A673 (cell line): ENCODE data around the gene OR51E1.

Experiments
- EZH2 ChIP-seq: fragments of 200-600 bp; sonication (generic); IDR thresholded peaks from 2 replicates; pipeline ENCODE4 v1.6.1; 2017; ENCODE audit warnings: borderline replicate concordance, low read depth, mild to moderate bottlenecking, mixed read lengths, antibody characterized with exemption, low read length; ENCODE audit not compliant: poor library complexity, severe bottlenecking
- TF ChIP-seq, protein P1 (sequence below): fragments of 300-800, 200-600 bp; sonication (generic); conservative IDR thresholded peaks from 2 replicates; pipeline ENCODE4 v1.5.1; 2017; ENCODE audit warnings: low read depth, mild to moderate bottlenecking, antibody characterized with exemption, low read length, moderate library complexity, mixed read lengths

DNA sequence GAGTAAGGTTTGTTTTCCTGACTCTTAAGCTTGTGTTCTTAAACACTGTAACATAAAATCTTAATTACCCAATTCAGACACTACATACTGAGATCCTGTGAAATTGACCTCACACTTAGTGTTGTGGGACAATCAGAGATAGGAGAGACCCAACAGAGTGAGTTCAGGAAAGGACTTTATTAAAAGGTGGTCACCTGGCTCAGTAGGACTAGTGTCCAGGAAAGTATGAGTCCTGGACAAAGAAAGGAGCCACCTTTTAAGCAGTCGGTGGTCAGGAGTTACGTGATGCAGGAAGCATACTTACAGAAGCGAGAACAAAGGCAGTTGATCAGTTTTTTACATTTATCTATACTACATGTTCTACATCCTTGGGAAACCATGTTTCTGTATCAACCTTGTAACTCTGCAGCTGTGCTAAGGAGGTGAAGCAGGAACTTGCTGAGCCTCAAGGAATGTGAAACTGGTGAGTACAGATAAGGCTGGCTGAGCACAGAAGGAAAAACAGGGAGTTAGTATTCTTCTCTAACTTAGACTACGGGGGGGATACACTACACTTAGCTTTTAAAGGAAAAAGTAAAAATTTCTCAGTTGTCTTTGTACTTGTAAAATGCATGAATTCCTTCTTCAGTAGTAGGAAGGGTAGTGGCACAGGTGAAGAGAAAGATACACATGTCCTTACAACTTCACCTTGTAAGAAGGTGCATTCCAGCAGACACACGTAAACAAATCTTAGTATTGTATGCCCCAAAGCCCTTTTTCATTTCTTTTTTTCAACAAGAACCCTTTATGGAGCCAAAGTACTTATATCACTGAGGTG is 15.1 kb downstream of the OR51E1 start:
- TF ChIP-seq, protein P1, sequence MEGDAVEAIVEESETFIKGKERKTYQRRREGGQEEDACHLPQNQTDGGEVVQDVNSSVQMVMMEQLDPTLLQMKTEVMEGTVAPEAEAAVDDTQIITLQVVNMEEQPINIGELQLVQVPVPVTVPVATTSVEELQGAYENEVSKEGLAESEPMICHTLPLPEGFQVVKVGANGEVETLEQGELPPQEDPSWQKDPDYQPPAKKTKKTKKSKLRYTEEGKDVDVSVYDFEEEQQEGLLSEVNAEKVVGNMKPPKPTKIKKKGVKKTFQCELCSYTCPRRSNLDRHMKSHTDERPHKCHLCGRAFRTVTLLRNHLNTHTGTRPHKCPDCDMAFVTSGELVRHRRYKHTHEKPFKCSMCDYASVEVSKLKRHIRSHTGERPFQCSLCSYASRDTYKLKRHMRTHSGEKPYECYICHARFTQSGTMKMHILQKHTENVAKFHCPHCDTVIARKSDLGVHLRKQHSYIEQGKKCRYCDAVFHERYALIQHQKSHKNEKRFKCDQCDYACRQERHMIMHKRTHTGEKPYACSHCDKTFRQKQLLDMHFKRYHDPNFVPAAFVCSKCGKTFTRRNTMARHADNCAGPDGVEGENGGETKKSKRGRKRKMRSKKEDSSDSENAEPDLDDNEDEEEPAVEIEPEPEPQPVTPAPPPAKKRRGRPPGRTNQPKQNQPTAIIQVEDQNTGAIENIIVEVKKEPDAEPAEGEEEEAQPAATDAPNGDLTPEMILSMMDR, result no peak
- no peak for TF ChIP-seq EZH2
